ENCODE results near the gene IGHMBP2.

IGHMBP2 gene

DNA sequence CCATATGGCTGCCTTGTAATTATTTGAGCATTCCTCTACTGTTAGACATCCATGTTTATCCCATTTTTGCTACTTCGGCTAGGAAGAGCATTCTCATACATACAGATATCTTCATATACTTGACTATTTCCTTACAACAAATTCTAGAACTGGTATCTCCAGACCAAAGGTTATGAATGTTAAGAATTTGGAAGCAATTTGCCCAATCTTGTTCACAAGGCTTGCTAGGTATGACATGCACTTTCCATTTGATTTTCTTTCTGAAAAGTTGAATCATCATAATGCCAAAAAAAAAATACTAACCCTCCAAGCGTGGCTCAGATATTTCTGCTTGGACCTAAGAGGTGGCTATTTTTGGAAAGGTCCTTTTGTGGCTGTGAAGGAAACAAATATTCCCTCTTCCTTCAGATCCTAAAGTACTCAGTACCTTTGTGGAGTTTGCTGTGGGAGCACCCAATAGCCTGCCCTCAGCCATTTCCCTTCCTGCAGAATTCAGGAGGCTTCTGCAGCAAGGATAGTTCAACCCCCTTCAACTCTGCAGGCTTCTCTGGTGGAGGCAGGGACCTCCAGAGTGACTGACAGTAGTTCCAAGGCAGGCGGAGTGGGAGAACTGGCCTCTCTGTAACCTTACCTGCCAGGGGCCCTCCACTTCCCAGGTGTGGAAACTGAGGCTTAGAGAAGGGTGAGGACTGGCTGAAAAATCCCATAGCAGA is 40.0 kb upstream of the IGHMBP2 start:
- Histone ChIP-seq H3K36me3 (ENCODE audit: insufficient read depth, low read length) (no peaks in the 10 kb centered on the region), H3K4me3 (ENCODE audit: low read depth in 1 of 2, low read length in 2 of 2) (no peak overlapping the region), H3K4me1 (ENCODE audit: insufficient read depth, low read length) (no peaks in the 10 kb centered on the region), H3K79me2 (ENCODE audit: insufficient read depth, low read length) (no peaks in the 10 kb centered on the region), H3K27me3 (ENCODE audit: insufficient read depth, low read length, poor library complexity) (no peaks in the 10 kb centered on the region), H3K9ac (ENCODE audit: low read depth, low read length) (no peak overlapping the region), H4K20me1 (ENCODE audit: insufficient read depth, low read length) (no peaks in the 10 kb centered on the region), H3K4me2 (ENCODE audit: insufficient read depth, low read length) (no peak overlapping the region), H3K27ac (ENCODE audit: low read length) (no peak overlapping the region), H3K9me3 (ENCODE audit: insufficient read depth, low read length, severe bottlenecking) (peaks cover 3% of the 10 kb centered on the region), H2AFZ (ENCODE audit: low read depth, low read length) (no peak overlapping the region)
- DNase-seq, result no peak
- TF ChIP-seq, protein P1, sequence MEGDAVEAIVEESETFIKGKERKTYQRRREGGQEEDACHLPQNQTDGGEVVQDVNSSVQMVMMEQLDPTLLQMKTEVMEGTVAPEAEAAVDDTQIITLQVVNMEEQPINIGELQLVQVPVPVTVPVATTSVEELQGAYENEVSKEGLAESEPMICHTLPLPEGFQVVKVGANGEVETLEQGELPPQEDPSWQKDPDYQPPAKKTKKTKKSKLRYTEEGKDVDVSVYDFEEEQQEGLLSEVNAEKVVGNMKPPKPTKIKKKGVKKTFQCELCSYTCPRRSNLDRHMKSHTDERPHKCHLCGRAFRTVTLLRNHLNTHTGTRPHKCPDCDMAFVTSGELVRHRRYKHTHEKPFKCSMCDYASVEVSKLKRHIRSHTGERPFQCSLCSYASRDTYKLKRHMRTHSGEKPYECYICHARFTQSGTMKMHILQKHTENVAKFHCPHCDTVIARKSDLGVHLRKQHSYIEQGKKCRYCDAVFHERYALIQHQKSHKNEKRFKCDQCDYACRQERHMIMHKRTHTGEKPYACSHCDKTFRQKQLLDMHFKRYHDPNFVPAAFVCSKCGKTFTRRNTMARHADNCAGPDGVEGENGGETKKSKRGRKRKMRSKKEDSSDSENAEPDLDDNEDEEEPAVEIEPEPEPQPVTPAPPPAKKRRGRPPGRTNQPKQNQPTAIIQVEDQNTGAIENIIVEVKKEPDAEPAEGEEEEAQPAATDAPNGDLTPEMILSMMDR (IDR thresholded peaks at IDR 0.05; ENCODE audit: borderline replicate concordance, extremely low read depth, low read length, poor library complexity, severe bottlenecking), result no peak
- TF ChIP-seq EZH2 (IDR thresholded peaks at IDR 0.05; ENCODE audit: borderline replicate concordance, low read depth, low read length, severe bottlenecking), result no peak
- ATAC-seq (ENCODE audit: insufficient read depth, low read depth), result no peak

DNA sequence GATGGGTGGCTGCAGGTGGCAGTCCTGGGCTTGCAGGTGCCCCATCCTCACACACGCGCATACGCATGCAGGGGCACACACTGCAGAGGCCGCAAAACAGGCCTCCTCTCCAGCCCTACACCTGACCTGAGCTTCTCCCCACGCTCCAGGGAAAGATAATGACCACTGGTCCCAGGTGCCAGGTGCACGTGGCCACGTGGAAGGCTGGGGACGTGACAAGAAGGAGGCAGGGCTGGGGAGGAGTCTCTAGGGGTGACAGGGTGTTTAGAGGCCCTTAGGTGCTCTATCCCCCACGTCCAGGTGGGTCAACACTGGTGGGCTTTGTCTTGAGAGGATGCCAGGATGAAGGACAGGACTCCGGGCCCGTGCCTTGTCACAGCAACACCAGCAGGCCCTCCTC is 38.5 kb upstream of the IGHMBP2 start:
- H3K4me1 ChIP-seq (ENCODE audit: insufficient read depth, low read length), result no peaks in the 10 kb centered on the region
- H3K27ac ChIP-seq (ENCODE audit: low read length), result no peak overlapping the region
- no peaks in the 10 kb centered on the region for H3K27me3 ChIP-seq (ENCODE audit: insufficient read depth, low read length, poor library complexity)
- TF ChIP-seq EZH2 (IDR thresholded peaks at IDR 0.05; ENCODE audit: borderline replicate concordance, low read depth, low read length, severe bottlenecking), result no peak
- TF ChIP-seq, protein P1 (IDR thresholded peaks at IDR 0.05; ENCODE audit: borderline replicate concordance, extremely low read depth, low read length, poor library complexity, severe bottlenecking), result no peak
- no peak overlapping the region for H3K9ac ChIP-seq (ENCODE audit: low read depth, low read length)
- H3K4me2 ChIP-seq (ENCODE audit: insufficient read depth, low read length), result no peak overlapping the region
- H2AFZ ChIP-seq (ENCODE audit: low read depth, low read length), result no peak overlapping the region
- DNase-seq, result no peak
- no peaks in the 10 kb centered on the region for H3K36me3 ChIP-seq (ENCODE audit: insufficient read depth, low read length)
- H4K20me1 ChIP-seq (ENCODE audit: insufficient read depth, low read length), result no peaks in the 10 kb centered on the region
- H3K79me2 ChIP-seq (ENCODE audit: insufficient read depth, low read length), result no peaks in the 10 kb centered on the region
- no peak for ATAC-seq (ENCODE audit: insufficient read depth, low read depth)
- H3K4me3 ChIP-seq (ENCODE audit: low read depth in 1 of 2, low read length in 2 of 2), result no peak overlapping the region
- peaks cover 3% of the 10 kb centered on the region for H3K9me3 ChIP-seq (ENCODE audit: insufficient read depth, low read length, severe bottlenecking)

DNA sequence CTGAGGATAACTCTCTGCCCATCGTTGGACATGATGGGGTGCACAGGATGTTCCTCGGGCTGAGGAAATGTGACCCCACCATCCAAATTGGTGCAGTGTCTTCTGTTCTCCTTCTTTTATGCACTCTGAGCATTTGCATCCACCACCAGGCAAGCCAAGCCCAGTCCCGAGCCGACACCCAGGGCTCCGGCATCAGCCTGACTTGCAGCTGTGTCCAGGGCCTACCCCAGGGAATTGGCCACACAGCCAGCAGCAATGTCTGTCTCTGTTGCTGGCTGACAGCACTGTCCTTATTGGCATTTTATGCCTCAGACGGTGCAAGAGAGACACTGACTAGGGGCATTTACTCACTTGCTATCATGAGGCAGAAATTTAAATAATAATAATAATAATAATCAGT is 36.6 kb upstream of the IGHMBP2 start:
- Histone ChIP-seq H2AFZ (ENCODE audit: low read depth, low read length) (no peak overlapping the region), H3K4me2 (ENCODE audit: insufficient read depth, low read length) (no peak overlapping the region), H3K4me1 (ENCODE audit: insufficient read depth, low read length) (no peaks in the 10 kb centered on the region), H3K9me3 (ENCODE audit: insufficient read depth, low read length, severe bottlenecking) (peaks cover 3% of the 10 kb centered on the region), H4K20me1 (ENCODE audit: insufficient read depth, low read length) (no peaks in the 10 kb centered on the region), H3K27ac (ENCODE audit: low read length) (no peak overlapping the region), H3K4me3 (ENCODE audit: low read depth in 1 of 2, low read length in 2 of 2) (no peak overlapping the region), H3K79me2 (ENCODE audit: insufficient read depth, low read length) (no peaks in the 10 kb centered on the region), H3K36me3 (ENCODE audit: insufficient read depth, low read length) (no peaks in the 10 kb centered on the region), H3K9ac (ENCODE audit: low read depth, low read length) (no peak overlapping the region), H3K27me3 (ENCODE audit: insufficient read depth, low read length, poor library complexity) (no peaks in the 10 kb centered on the region)
- ATAC-seq (ENCODE audit: insufficient read depth, low read depth) (no peak), DNase-seq (no peak)
- TF ChIP-seq, protein P1 (IDR thresholded peaks at IDR 0.05; ENCODE audit: borderline replicate concordance, extremely low read depth, low read length, poor library complexity, severe bottlenecking), result no peak
- TF ChIP-seq EZH2 (IDR thresholded peaks at IDR 0.05; ENCODE audit: borderline replicate concordance, low read depth, low read length, severe bottlenecking), result no peak

All from DND-41 (cell line).